ENCODE data around the gene OR6C68. TPM values are rescaled to one million over a fixed set of nuclear protein-coding genes. Genes with fewer than 3 reads are reported as not detected.
"Not testable (repeated sequence)": the region's sequence is repeated elsewhere in the genome, so short reads cannot be mapped to it uniquely, and the experiment has no call there.

OR6C68 gene
- total RNA-seq: not detected

DNA sequence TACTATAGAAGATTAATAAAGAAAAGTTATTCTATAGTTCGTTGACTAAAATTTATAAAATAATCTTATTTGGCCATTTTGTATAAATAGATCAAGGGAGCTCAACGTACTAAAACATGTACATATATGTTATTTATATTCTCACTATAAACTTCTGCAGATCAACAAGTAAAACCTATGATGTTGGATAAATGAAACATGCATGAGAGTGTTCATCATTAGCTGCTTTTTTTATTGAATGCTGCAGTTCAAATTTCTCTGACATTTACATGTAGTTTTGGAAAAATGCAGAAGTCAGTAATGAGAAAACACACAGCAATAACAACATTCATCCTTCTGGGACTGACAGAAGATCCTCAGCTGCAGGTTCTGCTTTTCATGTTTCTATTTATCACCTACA is at the start of gene OR6C68:
Gene OR6C68, plus strand, starts transcription at position 301 of the 400 bp plus-strand sequence. Its CDS starts 0 bp downstream, at position 301.
- no peak for DNase-seq (ENCODE audit: low read depth in 2 of 3, low spot score in 2 of 3)

DNA sequence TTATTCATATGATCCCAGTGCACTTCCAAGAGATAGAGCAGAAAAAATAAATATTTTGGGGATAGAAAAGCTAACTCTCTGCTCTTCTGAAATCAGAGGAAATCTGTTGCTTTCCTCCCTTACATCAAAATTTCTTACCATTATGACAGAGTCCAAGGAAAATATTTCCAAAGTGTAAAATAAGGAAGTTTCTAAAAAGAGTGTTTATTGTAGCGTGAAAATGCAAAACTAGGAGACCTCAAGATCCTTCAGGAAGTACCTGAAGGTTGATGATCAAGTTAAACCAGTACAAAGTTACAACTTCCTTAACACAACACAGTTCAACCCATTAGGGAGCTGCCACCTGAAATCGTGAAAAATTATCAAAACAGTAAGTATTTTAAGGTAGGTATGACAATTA is 48.4 kb upstream of the OR6C68 start, which contains the start of gene OR6C2:
Gene OR6C2, plus strand, starts transcription at position 301 of the 400 bp plus-strand sequence. CDS start 8,138 bp downstream, outside the sequence.
- DNase-seq (ENCODE audit: low read depth in 2 of 3, low spot score in 2 of 3): no peak

DNA sequence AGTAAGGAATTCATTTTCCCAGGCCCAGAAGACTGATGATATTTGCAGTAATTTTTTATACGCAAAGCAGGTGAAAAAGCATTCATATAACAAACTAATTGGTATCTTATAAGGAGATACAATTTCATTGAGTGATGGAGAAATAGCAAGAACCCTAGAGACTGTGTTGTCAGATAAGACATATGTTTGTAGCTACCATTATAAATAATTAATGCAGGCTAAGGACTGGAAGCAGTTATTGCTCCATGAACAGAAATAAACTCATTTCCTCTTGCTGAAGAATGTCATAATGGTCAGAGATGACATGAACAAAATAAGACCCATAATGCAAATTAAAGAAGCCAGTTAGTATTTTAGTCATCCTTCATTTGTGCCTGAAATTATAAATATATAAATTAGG is 46.8 kb upstream of the OR6C68 start:
- DNase-seq (ENCODE audit: low read depth in 2 of 3, low spot score in 2 of 3): no peak

DNA sequence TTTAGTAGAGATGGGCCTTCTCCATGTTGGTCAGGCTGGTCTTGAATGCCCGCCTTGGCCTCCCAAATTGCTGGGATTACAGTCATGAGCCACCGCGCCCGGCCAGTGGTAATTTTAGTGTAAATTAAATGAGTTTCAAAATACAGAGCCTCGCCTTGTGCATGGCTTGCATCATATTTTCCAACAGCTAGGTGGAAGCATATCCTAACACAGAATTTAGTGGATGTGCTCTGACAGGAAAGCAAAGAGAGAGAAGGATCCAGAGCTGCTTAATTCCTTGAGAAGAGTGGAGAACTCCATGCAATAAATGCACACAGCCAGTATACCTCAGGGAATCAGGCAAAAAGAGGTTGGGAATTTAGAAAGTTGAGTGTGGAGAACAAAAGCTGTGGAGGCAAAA is 45.9 kb upstream of the OR6C68 start:
- no peak for DNase-seq (ENCODE audit: low read depth in 2 of 3, low spot score in 2 of 3)

DNA sequence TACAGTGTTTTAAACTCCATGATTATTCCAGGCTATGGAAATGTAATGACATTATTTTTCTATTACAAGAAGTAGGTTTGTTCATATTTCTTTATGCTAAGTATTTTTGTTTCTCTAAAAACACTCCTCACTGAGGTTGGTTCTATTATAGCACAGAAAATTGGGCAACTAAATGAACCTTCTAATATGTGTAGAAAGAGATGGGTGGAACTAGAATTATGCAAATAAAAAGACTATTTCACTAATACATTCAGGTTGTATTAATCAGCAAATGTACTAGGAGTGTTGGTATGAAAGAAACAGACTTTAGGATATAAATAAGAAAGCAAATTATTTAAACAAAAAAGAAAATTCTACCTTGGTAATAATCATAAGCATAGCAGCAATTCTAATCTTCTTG is 43.4 kb upstream of the OR6C68 start:
- DNase-seq (ENCODE audit: low read depth in 2 of 3, low spot score in 2 of 3): no peak

DNA sequence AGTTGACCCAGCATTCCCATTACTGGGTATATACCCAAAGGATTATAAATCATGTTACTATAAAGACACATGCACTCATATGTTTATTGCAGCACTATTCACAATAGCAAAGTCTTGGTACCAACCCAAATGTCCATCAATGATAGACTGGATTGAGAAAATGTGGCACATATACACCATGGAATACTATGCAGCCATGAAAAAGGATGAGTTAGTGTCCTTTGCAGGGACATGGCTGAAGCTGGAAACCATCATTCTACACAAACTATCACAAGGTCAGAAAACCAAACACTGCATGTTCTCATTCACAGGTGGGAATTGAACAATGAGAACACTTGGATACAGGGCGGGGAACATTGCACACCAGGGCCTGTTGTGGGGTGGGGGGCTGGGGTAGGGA is 27.3 kb upstream of the OR6C68 start:
- not testable (repeated sequence) for DNase-seq (ENCODE audit: low read depth in 2 of 3, low spot score in 2 of 3)

DNA sequence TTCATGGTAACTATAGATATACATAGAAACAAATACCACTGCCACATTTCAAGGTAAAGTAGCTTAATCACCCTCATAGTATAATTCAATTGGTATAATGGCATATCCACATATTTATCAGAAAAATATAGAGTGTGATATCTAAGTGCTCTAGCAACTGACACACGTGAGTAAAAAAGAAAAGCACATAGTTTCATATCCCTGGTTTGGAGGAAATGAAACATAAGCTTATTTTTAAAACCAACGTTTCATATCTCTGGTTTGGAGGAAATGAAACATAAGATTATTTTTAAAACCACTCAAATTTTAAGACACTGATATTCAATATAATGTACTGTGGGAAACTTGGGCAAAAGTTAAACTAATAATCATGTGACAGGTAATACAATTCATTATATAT is 24.3 kb upstream of the OR6C68 start:
- DNase-seq (ENCODE audit: low read depth in 2 of 3, low spot score in 2 of 3): no peak

DNA sequence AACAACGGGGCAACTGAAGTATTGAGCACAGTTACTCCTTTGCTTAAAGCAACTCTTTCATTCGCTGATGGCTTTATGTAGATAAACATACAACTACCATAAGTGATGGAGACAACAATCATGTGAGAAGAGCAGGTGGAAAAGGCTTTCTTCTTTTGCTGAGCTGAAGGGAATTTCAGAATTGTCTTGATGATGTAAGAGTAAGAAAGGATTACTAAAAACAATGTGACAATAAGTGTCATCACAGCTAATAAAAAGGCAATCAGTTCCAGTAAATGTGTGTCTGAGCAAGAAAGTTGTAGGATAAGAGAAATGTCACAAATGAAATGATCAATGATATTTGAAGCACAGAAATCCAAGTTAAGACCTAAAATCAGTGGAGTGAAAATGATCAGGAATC is 22.9 kb upstream of the OR6C68 start:
- DNase-seq (ENCODE audit: low read depth in 2 of 3, low spot score in 2 of 3): no peak

DNA sequence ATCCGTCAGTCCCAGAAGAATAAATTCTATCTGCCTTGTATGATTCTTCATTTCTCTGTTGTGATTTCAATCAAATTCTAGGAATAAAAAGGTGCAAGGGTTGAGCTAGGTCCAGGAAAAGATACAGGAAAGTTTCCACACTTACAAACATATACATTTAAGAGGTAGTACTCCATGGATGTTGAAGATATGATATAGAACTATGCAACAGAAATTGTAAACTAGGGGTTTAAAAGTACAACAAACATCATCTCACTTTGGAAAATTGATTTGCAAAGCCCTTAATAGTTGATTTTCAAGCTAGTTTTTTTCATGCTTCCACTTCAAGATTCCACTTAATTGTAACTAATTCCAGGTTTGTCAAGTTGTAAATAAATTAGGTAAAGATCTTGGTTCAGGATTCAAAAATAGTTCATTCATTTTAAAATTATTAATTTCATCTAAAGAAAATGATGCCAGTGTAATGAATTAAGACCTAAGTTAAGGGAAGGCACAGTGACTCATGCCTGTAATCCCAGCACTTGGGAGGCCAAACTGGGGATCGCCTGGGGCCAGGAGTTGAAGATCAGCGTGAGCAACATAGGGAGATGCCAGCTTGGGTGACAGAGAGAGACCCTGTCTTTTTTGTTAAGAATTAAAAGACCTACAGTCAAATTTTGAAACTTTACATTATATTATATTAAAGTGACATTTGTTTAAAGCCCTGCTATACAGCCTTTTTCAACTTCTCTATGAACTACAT is 21.9 kb upstream of the OR6C68 start, which contains the start of gene OR6C70:
Gene OR6C70, minus strand, starts transcription at position 51 of the 742 bp plus-strand sequence. Its CDS starts 0 bp downstream, at position 51.
- no peak for DNase-seq (ENCODE audit: low read depth in 2 of 3, low spot score in 2 of 3)

DNA sequence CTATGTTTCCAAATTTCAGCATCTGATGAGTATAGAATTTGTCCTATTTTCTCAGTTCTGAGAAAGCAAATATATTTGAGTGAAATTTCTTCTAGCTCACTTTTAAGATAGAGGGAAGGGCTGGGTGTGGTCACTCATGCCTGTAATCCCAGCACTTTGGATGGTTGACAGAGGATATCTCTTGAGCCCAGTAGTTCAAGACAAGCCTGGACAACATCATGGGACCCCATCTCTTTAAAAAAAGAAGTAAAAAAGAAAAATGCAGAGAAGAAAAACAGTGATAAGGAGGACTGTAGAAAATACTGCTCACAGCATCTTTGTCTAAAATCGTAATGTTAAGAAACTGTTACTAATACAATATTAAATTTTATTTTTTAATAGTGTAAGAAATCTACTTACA is 19.9 kb upstream of the OR6C68 start:
- DNase-seq (ENCODE audit: low read depth in 2 of 3, low spot score in 2 of 3): no peak

DNA sequence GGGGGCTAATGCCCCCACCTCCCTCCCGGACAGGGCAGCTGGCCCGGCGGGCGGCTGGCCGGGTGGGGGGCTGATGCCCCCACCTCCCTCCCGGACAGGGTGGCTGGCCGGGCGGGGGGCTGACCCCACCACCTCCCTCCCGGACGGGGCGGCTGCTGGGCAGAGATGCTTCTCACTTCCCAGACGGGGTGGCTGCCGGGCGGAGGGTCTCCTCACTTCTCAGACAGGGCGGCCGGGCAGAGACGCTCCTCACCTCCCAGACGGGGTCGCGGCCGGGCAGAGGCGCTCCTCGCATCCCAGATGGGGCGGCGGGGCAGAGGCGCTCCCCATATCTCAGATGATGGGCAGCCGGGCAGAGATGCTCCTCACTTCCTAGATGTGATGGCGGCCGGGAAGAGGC is 13.0 kb upstream of the OR6C68 start:
- not testable (repeated sequence) for DNase-seq (ENCODE audit: low read depth in 2 of 3, low spot score in 2 of 3)

DNA sequence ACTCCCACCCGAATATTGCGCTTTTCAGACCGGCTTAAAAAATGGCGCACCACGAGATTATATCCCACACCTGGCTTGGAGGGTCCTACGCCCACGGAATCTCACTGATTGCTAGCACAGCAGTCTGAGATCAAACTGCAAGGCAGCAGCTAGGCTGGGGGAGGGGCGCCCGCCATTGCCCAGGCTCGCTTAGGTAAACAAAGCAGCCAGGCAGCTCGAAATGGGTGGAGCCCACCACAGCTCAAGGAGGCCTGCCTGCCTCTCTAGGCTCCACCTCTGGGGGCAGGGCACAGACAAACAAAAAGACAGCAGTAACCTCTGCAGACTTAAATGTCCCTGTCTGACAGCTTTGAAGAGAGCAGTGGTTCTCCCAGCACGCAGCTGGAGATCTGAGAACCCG is 7.9 kb upstream of the OR6C68 start:
- not testable (repeated sequence) for DNase-seq (ENCODE audit: low read depth in 2 of 3, low spot score in 2 of 3)

DNA sequence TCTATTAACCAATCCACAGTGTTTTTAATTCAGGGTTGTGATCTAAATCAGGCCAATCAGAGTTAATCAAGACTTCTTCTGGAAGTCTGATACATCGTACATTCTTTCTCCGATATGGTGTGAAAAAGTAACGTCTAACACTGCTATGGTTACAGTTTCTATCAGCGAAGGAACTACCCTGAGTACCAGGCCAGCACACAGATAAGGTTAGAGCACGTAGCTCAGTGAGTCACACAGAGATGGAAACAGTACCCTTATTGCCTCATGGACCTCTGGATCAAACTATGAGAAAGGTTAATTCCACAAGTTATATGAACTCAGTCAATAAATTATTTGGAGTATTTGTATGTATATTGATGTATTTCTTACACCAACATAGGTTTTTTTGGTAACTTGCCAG is 3.3 kb downstream of the OR6C68 start:
- no peak for DNase-seq (ENCODE audit: low read depth in 2 of 3, low spot score in 2 of 3)

DNA sequence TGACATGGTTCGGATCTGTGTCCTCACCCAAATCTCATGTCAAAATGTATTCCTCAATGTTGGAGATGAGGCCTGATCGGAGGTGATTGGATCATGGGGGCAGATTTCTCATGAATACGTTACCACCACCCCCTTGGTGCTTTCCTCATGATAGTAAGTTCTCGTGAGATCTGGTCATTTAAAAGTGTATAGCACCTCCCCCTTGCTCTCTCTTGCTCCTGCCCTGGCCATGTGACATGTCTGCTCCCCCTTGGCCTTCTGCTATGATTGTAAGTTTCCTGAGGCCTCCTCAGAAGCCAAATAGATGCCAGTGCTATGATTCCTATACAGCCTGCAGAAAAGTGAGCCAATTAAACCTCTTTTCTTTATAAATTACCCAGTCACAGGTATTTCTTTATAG is 7.1 kb downstream of the OR6C68 start:
- no peak for DNase-seq (ENCODE audit: low read depth in 2 of 3, low spot score in 2 of 3)

DNA sequence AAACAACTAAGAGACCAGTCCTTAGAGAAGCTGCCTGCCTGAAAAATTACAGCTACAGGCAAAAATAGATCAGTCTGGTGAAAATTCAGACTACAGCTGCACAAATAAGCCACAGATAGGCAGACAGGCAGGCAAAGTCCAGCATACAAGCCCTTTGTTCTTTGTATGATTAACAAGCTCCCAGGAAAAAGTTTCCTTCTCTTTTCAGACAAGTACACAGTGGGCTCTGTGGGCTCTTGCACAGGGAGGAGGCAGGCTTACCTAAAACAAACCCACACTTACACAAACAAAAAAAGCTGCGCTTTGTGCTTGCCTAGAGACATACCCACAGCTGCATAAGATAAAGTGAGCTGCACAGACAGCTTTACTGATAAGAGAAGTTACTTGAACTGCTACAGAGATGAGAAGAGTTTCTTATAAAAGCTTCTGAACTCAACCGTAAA is 7.7 kb downstream of the OR6C68 start:
- no peak for DNase-seq (ENCODE audit: low read depth in 2 of 3, low spot score in 2 of 3)

DNA sequence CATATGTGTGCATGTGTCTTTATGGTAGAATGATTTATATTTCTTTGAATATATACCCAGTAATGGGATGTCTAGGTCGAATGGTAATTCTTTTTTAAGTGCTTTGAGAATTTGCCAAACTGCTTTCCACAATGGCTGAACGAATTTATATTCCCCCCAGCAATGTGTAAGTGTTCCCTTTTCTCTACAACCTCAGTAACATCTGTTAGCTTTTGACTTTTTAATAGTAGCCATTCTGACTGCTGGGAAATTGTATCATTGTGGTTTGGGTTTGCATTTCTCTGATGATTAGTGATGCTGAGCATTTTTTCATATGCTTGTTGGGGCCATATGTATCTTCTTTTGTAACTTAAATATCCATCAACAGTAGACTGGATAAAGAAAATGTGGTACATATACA is 9.4 kb downstream of the OR6C68 start:
- DNase-seq (ENCODE audit: low read depth in 2 of 3, low spot score in 2 of 3): no peak

DNA sequence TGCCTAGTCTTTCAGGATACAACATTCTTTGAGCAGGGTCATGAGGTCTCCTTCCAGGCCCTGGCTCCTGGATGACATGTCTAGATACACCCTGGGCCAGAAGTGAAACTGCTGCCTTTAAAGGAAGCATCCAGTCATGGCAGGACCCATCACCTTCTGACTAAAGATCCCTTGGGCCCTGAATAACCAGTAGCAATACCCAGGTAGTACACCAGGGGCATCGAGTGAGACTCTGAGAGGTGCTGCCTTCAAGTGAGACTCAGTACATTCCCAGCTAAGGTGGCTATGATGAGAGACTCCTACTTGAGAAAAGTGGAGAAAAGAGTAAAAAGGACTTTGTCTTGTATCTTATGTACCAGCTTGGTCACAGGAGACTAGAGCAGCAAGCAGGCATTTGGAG is 23.5 kb downstream of the OR6C68 start:
- no peak for DNase-seq (ENCODE audit: low read depth in 2 of 3, low spot score in 2 of 3)

DNA sequence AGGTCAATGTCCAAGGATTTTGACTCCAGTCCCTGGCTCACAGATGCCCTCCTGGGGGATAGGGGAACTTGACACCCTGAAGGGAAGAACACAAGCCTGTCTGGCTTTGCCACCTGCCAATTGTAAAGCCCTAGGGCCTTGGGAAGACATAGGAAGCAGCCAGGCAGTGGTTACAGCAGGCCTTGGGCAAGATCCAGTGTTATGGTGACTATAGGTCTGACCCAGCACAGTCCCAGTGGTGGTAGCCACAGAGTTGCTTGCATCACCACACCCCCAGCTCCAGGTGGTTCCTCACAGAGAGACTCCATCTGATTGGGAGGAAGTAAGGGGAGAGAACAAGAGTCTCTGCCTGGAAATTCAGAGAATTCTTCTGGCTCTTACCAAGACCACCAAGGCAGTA is 24.2 kb downstream of the OR6C68 start:
- DNase-seq (ENCODE audit: low read depth in 2 of 3, low spot score in 2 of 3): no peak

Other genes with a start within 250 kb of the OR6C68 start
- gene OR6C74, start 247.8 kb upstream of the OR6C68 start, total RNA-seq: not detected
- not detected for gene OR6C6, start 195.8 kb upstream of the OR6C68 start, total RNA-seq
- not detected for gene OR6C1, start 178.0 kb upstream of the OR6C68 start, total RNA-seq
- gene OR6C3, start 161.6 kb upstream of the OR6C68 start, total RNA-seq: not detected
- gene OR6C75, start 129.4 kb upstream of the OR6C68 start, total RNA-seq: not detected
- not detected for gene OR6C65, start 91.8 kb upstream of the OR6C68 start, total RNA-seq
- not detected for gene OR6C76, start 66.1 kb upstream of the OR6C68 start, total RNA-seq
- not detected for gene OR6C2, start 48.3 kb upstream of the OR6C68 start, total RNA-seq
- not detected for gene OR6C70, start 22.2 kb upstream of the OR6C68 start, total RNA-seq
- not detected for gene OR6C4, start 57.2 kb downstream of the OR6C68 start, total RNA-seq
- gene OR2AP1, start 80.1 kb downstream of the OR6C68 start, total RNA-seq: not detected
- gene OR10P1, start 144.5 kb downstream of the OR6C68 start, total RNA-seq: not detected
- 1.1 TPM for gene ITGA7, start 215.5 kb downstream of the OR6C68 start, total RNA-seq
- 47.1 TPM for gene BLOC1S1, start 223.7 kb downstream of the OR6C68 start, total RNA-seq
- 1.9 TPM for gene RDH5, start 228.0 kb downstream of the OR6C68 start, total RNA-seq
- 251 TPM for gene CD63, start 236.6 kb downstream of the OR6C68 start, total RNA-seq

Data from hematopoietic multipotent progenitor cell (in vitro differentiated cells).